ENCODE measurements around the gene IL22RA1.

- TF ChIP-seq, protein P1, sequence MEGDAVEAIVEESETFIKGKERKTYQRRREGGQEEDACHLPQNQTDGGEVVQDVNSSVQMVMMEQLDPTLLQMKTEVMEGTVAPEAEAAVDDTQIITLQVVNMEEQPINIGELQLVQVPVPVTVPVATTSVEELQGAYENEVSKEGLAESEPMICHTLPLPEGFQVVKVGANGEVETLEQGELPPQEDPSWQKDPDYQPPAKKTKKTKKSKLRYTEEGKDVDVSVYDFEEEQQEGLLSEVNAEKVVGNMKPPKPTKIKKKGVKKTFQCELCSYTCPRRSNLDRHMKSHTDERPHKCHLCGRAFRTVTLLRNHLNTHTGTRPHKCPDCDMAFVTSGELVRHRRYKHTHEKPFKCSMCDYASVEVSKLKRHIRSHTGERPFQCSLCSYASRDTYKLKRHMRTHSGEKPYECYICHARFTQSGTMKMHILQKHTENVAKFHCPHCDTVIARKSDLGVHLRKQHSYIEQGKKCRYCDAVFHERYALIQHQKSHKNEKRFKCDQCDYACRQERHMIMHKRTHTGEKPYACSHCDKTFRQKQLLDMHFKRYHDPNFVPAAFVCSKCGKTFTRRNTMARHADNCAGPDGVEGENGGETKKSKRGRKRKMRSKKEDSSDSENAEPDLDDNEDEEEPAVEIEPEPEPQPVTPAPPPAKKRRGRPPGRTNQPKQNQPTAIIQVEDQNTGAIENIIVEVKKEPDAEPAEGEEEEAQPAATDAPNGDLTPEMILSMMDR (IDR thresholded peaks at IDR 0.05; ENCODE audit: insufficient read depth, low read depth, low read length), result no peak
- TF ChIP-seq EZH2 (IDR thresholded peaks at IDR 0.05; ENCODE audit: insufficient read depth, low read length), result no peak
Measured at GRCh38 chr1:24124980-24125379, 18.0 kb downstream of the IL22RA1 start.

Data from astrocyte (in vitro differentiated cells and primary cell).